IMR-90 (cell line): ENCODE measurements around the gene PACS1. TPM values are rescaled to one million over a fixed set of nuclear protein-coding genes. Genes with fewer than 3 reads are reported as not detected.

Experiments
- ATAC-seq: fragments of 200-7000 bp; cut with Tn5 transposase; 2 replicates; pipeline ENCODE4 v1.9.1; 2020; ENCODE audit warnings: low read depth, mild to moderate bottlenecking, moderate library complexity
- BruUV-seq: library from RNA; stranded (reverse); fragments of 400-500 nt; replicated peaks from 2 replicates; lab custom pipeline; 2021; lab: Mats Ljungman, UMichigan
- CTCF ChIA-PET: fragments of 300-600 bp; formaldehyde crosslinking; extraction: SDS; loops from one replicate; lab custom pipeline; 2021; ENCODE audit warnings: antibody characterized with exemption; lab: Yijun Ruan, JAX
- POLR2A ChIA-PET: fragments of 300-600 bp; sonication (Branson Sonifier 250); formaldehyde crosslinking; loops from one replicate; lab custom pipeline; 2022; ENCODE audit warnings: antibody characterized with exemption; ENCODE audit not compliant: unreplicated experiment; lab: Charles Lee
- DNase-seq: peaks from one replicate; pipeline ENCODE4 v3.0.0; 2013
- H2AFZ ChIP-seq: replicated peaks from 2 replicates; pipeline ENCODE3; 2013; ENCODE audit warnings: low read length, mild to moderate bottlenecking; ENCODE audit not compliant: poor library complexity
- H2AK5ac ChIP-seq: 2 replicates; pipeline ENCODE4 v1.6.1; 2013; ENCODE audit warnings: low read depth, low read length, inconsistent platforms
- H2AK9ac ChIP-seq: replicated peaks from 2 replicates; pipeline ENCODE3; 2013; ENCODE audit warnings: mild to moderate bottlenecking, low read depth, low read length, moderate library complexity; ENCODE audit not compliant: poor library complexity
- H2BK120ac ChIP-seq: 2 replicates; pipeline ENCODE4 v1.6.1; 2013; ENCODE audit warnings: low read depth, low read length, inconsistent platforms
- H2BK15ac ChIP-seq: 3 replicates; pipeline ENCODE4 v1.6.1; 2013; ENCODE audit warnings: low read depth, low read length, inconsistent platforms
- H2BK20ac ChIP-seq: 2 replicates; pipeline ENCODE4 v1.6.1; 2013; ENCODE audit warnings: low read depth, mild to moderate bottlenecking, inconsistent platforms, low read length, moderate library complexity
- H2BK5ac ChIP-seq: 2 replicates; pipeline ENCODE4 v1.6.1; 2013; ENCODE audit warnings: mild to moderate bottlenecking, low read depth, low read length, inconsistent platforms; ENCODE audit not compliant: poor library complexity, severe bottlenecking
- H3K14ac ChIP-seq: replicated peaks from 2 replicates; pipeline ENCODE4 v1.6.1; 2013; ENCODE audit warnings: low read depth, low read length, inconsistent platforms
- H3K18ac ChIP-seq: 2 replicates; pipeline ENCODE4 v1.6.1; 2013; ENCODE audit warnings: low read depth, low read length, control low read depth
- H3K23ac ChIP-seq: 2 replicates; pipeline ENCODE4 v1.6.1; 2013; ENCODE audit warnings: low read depth, low read length, inconsistent platforms
- H3K27ac ChIP-seq: 2 replicates; pipeline ENCODE4 v1.5.1; 2013; ENCODE audit warnings: mild to moderate bottlenecking, control low read depth, low read length; ENCODE audit not compliant: insufficient read depth
- H3K27me3 ChIP-seq: 2 replicates; pipeline ENCODE4 v1.6.1; 2013; ENCODE audit warnings: low read length; ENCODE audit not compliant: control insufficient read depth, insufficient read depth
- H3K36me3 ChIP-seq: 2 replicates; pipeline ENCODE4 v1.6.1; 2013; ENCODE audit warnings: low read length, mixed read lengths; ENCODE audit not compliant: control insufficient read depth, insufficient read depth
- H3K4ac ChIP-seq: 2 replicates; pipeline ENCODE4 v1.6.1; 2013; ENCODE audit warnings: low read depth, low read length, inconsistent platforms
- H3K4me1 ChIP-seq: 2 replicates; pipeline ENCODE4 v1.6.1; 2013; ENCODE audit warnings: low read length, mixed read lengths; ENCODE audit not compliant: control insufficient read depth, insufficient read depth
- H3K4me2 ChIP-seq: 2 replicates; pipeline ENCODE4 v1.6.1; 2013; ENCODE audit warnings: low read depth, mild to moderate bottlenecking, control low read depth, low read length, moderate library complexity
- H3K4me3 ChIP-seq: 2 replicates; pipeline ENCODE4 v1.5.1; 2013; ENCODE audit warnings: low read depth, mild to moderate bottlenecking, control low read depth, low read length, moderate library complexity; ENCODE audit not compliant: insufficient read depth
- H3K56ac ChIP-seq: 2 replicates; pipeline ENCODE4 v1.6.1; 2013; ENCODE audit warnings: low read length, inconsistent platforms; ENCODE audit not compliant: insufficient read depth; ENCODE audit errors: extremely low read depth
- H3K79me1 ChIP-seq, 2 experiments: 2 replicates each; pipeline ENCODE4 v1.6.1; 2013; ENCODE audit warnings: low read length in 2 of 2, inconsistent platforms in 1 of 2, low read depth in 1 of 2
- H3K9ac ChIP-seq: 2 replicates; pipeline ENCODE4 v1.6.1; 2013; ENCODE audit warnings: low read depth, low read length, control low read depth
- H3K9me1 ChIP-seq: 2 replicates; pipeline ENCODE4 v1.6.1; 2013; ENCODE audit warnings: low read length, inconsistent platforms; ENCODE audit not compliant: insufficient read depth
- H3K9me3 ChIP-seq: 2 replicates; pipeline ENCODE4 v1.6.1; 2013; ENCODE audit warnings: low read length; ENCODE audit not compliant: control insufficient read depth, insufficient read depth
- H4K20me1 ChIP-seq: 2 replicates; pipeline ENCODE4 v1.6.1; 2013; ENCODE audit warnings: low read length, inconsistent platforms; ENCODE audit not compliant: insufficient read depth
- H4K5ac ChIP-seq: 2 replicates; pipeline ENCODE4 v1.6.1; 2013; ENCODE audit warnings: mild to moderate bottlenecking, low read depth, low read length, control low read depth
- H4K8ac ChIP-seq, 2 experiments: 2 replicates each; pipeline ENCODE4 v1.6.1; 2013; ENCODE audit warnings: low read depth in 2 of 2, low read length in 2 of 2, control low read depth in 1 of 2, inconsistent platforms in 1 of 2
- H4K91ac ChIP-seq: 2 replicates; pipeline ENCODE4 v1.6.1; 2013; ENCODE audit warnings: low read depth, low read length, inconsistent platforms; ENCODE audit not compliant: insufficient read depth
- MXI1 ChIP-seq: IDR thresholded peaks from 2 replicates; pipeline ENCODE4 v1.6.1; 2012; ENCODE audit warnings: low read depth, mild to moderate bottlenecking, low read length, moderate library complexity, borderline replicate concordance
- NFE2L2 ChIP-seq: fragments of 150-350 bp; IDR thresholded peaks from 2 replicates; pipeline ENCODE4 v1.6.1; 2016; ENCODE audit warnings: low read depth, mild to moderate bottlenecking, low read length
- POLR2A ChIP-seq: IDR thresholded peaks from 2 replicates; pipeline ENCODE4 v1.6.1; 2012; ENCODE audit warnings: mild to moderate bottlenecking, low read depth, low read length
- RAD21 ChIP-seq: IDR thresholded peaks from 2 replicates; pipeline ENCODE4 v1.6.1; 2012; ENCODE audit warnings: low read length, improper control_type of control experiment
- RCOR1 ChIP-seq: IDR thresholded peaks from 2 replicates; pipeline ENCODE4 v1.6.1; 2012; ENCODE audit warnings: mild to moderate bottlenecking, low read length, improper control_type of control experiment; ENCODE audit not compliant: insufficient replicate concordance
- RFX5 ChIP-seq: IDR thresholded peaks from 2 replicates; pipeline ENCODE4 v1.8.0; 2012; ENCODE audit warnings: low read depth, mild to moderate bottlenecking, low read length, moderate library complexity
- SMC3 ChIP-seq: fragments of 150-350 bp; IDR thresholded peaks from 2 replicates; pipeline ENCODE4 v1.6.1; 2016; ENCODE audit warnings: low read depth, mild to moderate bottlenecking, antibody characterized with exemption, low read length, moderate library complexity
- WGBS, 2 experiments: methylation state at CpG; one replicate each; pipeline versions ENCODE4 v1.1.5 to v1.1.7; 2013; ENCODE audit warnings: missing lambda C conversion rate in 2 of 2; ENCODE audit not compliant: insufficient read length in 1 of 2; ENCODE audit errors: extremely low coverage in 2 of 2; 5-methylcytosine and 5-hydroxymethylcytosine counted together
- dilution Hi-C: fragments of 300-500 bp; cut with HindIII; formaldehyde crosslinking; loops from one replicate; pipeline ENCODE4 v1.14.3; 2018; ENCODE audit warnings: low sequenced_read_pairs; ENCODE audit not compliant: unreplicated experiment
- in situ Hi-C: fragments of 300-500 bp; cut with MboI; formaldehyde crosslinking; loops from 3 replicates; pipeline ENCODE4 v1.14.3; 2019; ENCODE audit warnings: low sequenced_read_pairs, inconsistent platforms, mixed read lengths
- intact Hi-C: fragments of 100-400 bp; cut with micrococcal nuclease; formaldehyde crosslinking; loops from 2 replicates; pipeline ENCODE4 v1.10.0; 2022
- polyA plus RNA-seq, 3 experiments: library from polyadenylated mRNA; depleted of rRNA; stranded (reverse); fragments of >200 nt; gene quantifications; 2 replicates each; pipeline ENCODE4 v1.2.3, GENCODE V29; 2012; ENCODE audit warnings: low replicate concordance in 1 of 3
- total RNA-seq: library from RNA; depleted of rRNA; stranded (reverse); fragments of >200 nt; gene quantifications from 2 replicates; pipeline ENCODE4 v1.2.3, GENCODE V29; 2012
- TF ChIP-seq, protein P1 (sequence below): conservative IDR thresholded peaks from 2 replicates; pipeline ENCODE4 v1.5.1; 2012; ENCODE audit warnings: mild to moderate bottlenecking, low read depth, low read length, improper control_type of control experiment

Gene PACS1
- total and polyA plus RNA-seq, 2 of the 4 experiments (the other 2 are of a cell fraction) = 7.3 to 32.0 TPM

DNA sequence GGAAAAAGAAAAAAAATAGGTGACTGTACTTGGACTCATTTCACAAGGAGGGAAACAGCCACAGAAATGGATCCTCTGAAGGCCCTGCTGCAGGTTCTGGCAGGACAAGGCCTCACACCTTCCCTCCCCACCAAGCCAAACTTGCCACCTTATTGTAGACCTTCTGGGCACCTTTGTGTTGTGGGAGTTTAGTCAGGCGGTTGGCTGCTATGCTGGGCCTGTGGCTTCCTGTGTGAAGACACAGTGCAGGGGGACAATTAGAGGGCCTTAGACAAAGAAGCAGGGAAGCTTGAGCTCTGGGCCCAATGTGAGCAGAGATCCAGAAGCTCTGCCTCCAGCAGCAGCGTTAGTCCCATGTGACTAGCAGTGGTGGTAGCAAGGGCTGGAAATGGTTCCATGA lies 202.5 kb downstream of the PACS1 start:
- Histone ChIP-seq H3K27ac (no peak overlapping the region), H3K18ac (no peak overlapping the region), H3K4ac (no peak overlapping the region), H3K9ac (no peak overlapping the region), H4K5ac (no peak overlapping the region), H4K8ac (no peak overlapping the region), H4K20me1 (peaks cover 39% of the 10 kb centered on the region; the same call in 1 of the 2 replicates), H3K14ac (no peak overlapping the region), H2BK20ac (no peak overlapping the region), H3K27me3 (no peaks in the 10 kb centered on the region), H2BK15ac (no peak overlapping the region), H3K56ac (no peak overlapping the region), H3K36me3 (peaks cover 50% of the 10 kb centered on the region), H2AFZ (no peak overlapping the region), H2BK120ac (no peak overlapping the region), H3K9me1 (peaks cover 2% of the 10 kb centered on the region; the same call in 1 of the 2 replicates), H3K4me2 (no peak overlapping the region), H2AK9ac (no peak overlapping the region), H2BK5ac (no peak overlapping the region), H4K91ac (no peak overlapping the region), H2AK5ac (no peak overlapping the region), H3K79me1 (peaks cover 10 to 44% of the 10 kb centered on the region in 2 experiments), H3K4me3 (no peak overlapping the region), H3K4me1 (peaks cover 2% of the 10 kb centered on the region; the same call in 1 of the 2 replicates), H3K23ac (no peak overlapping the region), H3K9me3 (no peaks in the 10 kb centered on the region)
- BruUV-seq = no TSS peak
- ChIA-PET POLR2A (no interaction called here), CTCF (interaction anchor here (1.3 kb wide), 1 partner anchor 10 kb away, joined by 3 read pairs; no protein-coding TSS in a partner anchor)
- intact Hi-C loops (no loop called here), dilution Hi-C loops (no loop called here), in situ Hi-C loops (no loop called here)
- no peak for DNase-seq
- TF ChIP-seq POLR2A = no peak
- TF ChIP-seq, protein P1, sequence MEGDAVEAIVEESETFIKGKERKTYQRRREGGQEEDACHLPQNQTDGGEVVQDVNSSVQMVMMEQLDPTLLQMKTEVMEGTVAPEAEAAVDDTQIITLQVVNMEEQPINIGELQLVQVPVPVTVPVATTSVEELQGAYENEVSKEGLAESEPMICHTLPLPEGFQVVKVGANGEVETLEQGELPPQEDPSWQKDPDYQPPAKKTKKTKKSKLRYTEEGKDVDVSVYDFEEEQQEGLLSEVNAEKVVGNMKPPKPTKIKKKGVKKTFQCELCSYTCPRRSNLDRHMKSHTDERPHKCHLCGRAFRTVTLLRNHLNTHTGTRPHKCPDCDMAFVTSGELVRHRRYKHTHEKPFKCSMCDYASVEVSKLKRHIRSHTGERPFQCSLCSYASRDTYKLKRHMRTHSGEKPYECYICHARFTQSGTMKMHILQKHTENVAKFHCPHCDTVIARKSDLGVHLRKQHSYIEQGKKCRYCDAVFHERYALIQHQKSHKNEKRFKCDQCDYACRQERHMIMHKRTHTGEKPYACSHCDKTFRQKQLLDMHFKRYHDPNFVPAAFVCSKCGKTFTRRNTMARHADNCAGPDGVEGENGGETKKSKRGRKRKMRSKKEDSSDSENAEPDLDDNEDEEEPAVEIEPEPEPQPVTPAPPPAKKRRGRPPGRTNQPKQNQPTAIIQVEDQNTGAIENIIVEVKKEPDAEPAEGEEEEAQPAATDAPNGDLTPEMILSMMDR = no peak
- TF ChIP-seq RFX5 = no peak
- no peak for TF ChIP-seq RAD21
- TF ChIP-seq SMC3 = no peak
- TF ChIP-seq MXI1 = no peak
- no peak for TF ChIP-seq NFE2L2
- no peak for TF ChIP-seq RCOR1
- ATAC-seq = no peak
- WGBS, 2 experiments = no CpG with 5 or more reads among the region's 2 CpGs
